Measurements from ENCODE around the gene ATP2C1. TPM values are rescaled to one million over a fixed set of nuclear protein-coding genes. Genes with fewer than 3 reads are reported as not detected.

The ATP2C1 gene, protein sequence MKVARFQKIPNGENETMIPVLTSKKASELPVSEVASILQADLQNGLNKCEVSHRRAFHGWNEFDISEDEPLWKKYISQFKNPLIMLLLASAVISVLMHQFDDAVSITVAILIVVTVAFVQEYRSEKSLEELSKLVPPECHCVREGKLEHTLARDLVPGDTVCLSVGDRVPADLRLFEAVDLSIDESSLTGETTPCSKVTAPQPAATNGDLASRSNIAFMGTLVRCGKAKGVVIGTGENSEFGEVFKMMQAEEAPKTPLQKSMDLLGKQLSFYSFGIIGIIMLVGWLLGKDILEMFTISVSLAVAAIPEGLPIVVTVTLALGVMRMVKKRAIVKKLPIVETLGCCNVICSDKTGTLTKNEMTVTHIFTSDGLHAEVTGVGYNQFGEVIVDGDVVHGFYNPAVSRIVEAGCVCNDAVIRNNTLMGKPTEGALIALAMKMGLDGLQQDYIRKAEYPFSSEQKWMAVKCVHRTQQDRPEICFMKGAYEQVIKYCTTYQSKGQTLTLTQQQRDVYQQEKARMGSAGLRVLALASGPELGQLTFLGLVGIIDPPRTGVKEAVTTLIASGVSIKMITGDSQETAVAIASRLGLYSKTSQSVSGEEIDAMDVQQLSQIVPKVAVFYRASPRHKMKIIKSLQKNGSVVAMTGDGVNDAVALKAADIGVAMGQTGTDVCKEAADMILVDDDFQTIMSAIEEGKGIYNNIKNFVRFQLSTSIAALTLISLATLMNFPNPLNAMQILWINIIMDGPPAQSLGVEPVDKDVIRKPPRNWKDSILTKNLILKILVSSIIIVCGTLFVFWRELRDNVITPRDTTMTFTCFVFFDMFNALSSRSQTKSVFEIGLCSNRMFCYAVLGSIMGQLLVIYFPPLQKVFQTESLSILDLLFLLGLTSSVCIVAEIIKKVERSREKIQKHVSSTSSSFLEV
- total RNA-seq, result 190 TPM

GRCh38 chr3:130893376-130894129 lies at the start of gene ATP2C1:
TSS of gene ATP2C1 (plus strand) at chr3:130894084. CDS start at chr3:130894770, 686 bp downstream.

DNA sequence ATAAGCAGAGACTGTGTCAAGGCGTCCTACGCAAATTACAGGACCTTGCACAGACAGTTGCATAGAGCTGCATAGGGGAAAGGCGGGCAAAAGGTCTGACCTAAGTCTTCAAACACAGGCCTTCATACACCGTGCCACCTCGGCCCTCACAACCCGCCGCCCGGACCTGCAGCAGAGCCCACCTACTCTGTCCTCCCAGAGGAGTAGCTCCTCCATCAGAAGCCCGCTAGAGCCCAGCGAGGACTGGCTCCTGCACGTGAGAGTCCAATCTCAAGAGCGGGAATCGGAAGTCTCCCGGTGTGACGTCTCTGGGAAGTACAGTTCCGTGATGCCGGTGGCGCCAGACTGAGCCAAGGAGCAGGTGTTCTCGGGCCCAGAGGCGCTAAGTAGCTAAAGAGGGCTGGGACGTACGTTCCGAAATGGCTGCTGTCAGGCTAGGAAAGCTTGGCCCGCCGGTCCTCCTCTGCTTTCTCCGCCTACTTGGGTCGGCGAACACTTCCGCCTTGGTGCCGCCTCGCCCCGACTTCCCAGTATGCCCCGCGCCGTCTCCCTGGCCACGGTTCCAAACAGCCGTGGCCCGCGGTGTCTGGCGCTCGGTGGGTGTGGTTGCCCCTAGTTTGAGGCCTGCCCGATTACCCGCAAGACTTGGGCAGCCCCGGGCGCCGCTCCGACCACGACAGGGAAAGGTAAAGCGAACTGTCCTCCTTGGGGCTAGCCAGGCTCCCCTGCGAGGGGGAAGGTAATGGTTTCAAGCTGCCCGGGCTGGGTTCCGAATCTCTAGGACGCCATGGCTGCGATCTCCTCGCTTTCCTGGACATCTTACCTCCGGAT lies 132.7 kb downstream of the ATP2C1 start, which contains the start of the genes ASTE1 and NEK11:
Gene ASTE1 (minus strand): TSS at position 505 of the 831 bp plus-strand sequence. CDS start 1,519 bp downstream, outside the sequence.
Gene NEK11 (plus strand): TSS at position 557 of the 831 bp plus-strand sequence. CDS start 2,832 bp downstream, outside the sequence.

Small RNA genes lying within 50 kb of the gene (small RNA-seq; reads per million reads assigned to genes)
- gene RF00019, result not detected

Other genes starting within 250 kb of the ATP2C1 start
- 56.3 TPM for gene PIK3R4, start 147.3 kb upstream of the ATP2C1 start, total RNA-seq
- 9.7 TPM for gene ASTE1, start 132.7 kb downstream of the ATP2C1 start, total RNA-seq
- gene NEK11, start 132.8 kb downstream of the ATP2C1 start, total RNA-seq, result 44.1 TPM

Data from diencephalon (tissue), 1 donor.